ENCODE data around the gene CIAO2A. TPM values are rescaled to one million over a fixed set of nuclear protein-coding genes. Genes with fewer than 3 reads are reported as not detected.
"Not testable (repeated sequence)": the region's sequence is repeated elsewhere in the genome, so short reads cannot be mapped to it uniquely, and the experiment has no call there.

The CIAO2A gene
- total and polyA plus RNA-seq, 2 donors from 2014 or later, result 41.6 to 92.4 TPM

- Histone ChIP-seq H3K27me3 (ENCODE audit: control insufficient read depth, insufficient read depth, low read length) (no peaks in the 10 kb centered on the region), H3K4me1 (ENCODE audit: control insufficient read depth in 2 of 3, insufficient read depth in 2 of 3, low read depth in 1 of 3, low read length in 3 of 3) (no peaks in the 10 kb centered on the region), H3K27ac (ENCODE audit: low read depth in 2 of 2, low read length in 2 of 2) (no peak overlapping the region), H3K4me3 (ENCODE audit: low read length in 3 of 3) (no peak overlapping the region), H3K36me3 (ENCODE audit: control insufficient read depth in 2 of 3, insufficient read depth in 3 of 3, low read length in 3 of 3) (no peaks in the 10 kb centered on the region), H3K9me3 (ENCODE audit: control insufficient read depth in 2 of 3, insufficient read depth in 1 of 3, low read length in 3 of 3) (no peaks in the 10 kb centered on the region), H3K9ac (ENCODE audit: low read length in 3 of 3) (no peak overlapping the region)
- TF ChIP-seq, protein P1, sequence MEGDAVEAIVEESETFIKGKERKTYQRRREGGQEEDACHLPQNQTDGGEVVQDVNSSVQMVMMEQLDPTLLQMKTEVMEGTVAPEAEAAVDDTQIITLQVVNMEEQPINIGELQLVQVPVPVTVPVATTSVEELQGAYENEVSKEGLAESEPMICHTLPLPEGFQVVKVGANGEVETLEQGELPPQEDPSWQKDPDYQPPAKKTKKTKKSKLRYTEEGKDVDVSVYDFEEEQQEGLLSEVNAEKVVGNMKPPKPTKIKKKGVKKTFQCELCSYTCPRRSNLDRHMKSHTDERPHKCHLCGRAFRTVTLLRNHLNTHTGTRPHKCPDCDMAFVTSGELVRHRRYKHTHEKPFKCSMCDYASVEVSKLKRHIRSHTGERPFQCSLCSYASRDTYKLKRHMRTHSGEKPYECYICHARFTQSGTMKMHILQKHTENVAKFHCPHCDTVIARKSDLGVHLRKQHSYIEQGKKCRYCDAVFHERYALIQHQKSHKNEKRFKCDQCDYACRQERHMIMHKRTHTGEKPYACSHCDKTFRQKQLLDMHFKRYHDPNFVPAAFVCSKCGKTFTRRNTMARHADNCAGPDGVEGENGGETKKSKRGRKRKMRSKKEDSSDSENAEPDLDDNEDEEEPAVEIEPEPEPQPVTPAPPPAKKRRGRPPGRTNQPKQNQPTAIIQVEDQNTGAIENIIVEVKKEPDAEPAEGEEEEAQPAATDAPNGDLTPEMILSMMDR (IDR thresholded peaks at IDR 0.05; ENCODE audit: borderline replicate concordance, extremely low read depth, insufficient read depth), result no peak
- FAIRE-seq, result no peak
- intact Hi-C loops (cut with DNase I), result loop anchor here (10.0 kb wide), 1 partner anchor 306 kb away; no protein-coding TSS in a partner anchor
- peak in 1 of 5 donors; percentile 67 for DNase-seq
These were observed 32.9 kb downstream of the CIAO2A start for GRCh38 chr15:64060716-64061115.

DNA sequence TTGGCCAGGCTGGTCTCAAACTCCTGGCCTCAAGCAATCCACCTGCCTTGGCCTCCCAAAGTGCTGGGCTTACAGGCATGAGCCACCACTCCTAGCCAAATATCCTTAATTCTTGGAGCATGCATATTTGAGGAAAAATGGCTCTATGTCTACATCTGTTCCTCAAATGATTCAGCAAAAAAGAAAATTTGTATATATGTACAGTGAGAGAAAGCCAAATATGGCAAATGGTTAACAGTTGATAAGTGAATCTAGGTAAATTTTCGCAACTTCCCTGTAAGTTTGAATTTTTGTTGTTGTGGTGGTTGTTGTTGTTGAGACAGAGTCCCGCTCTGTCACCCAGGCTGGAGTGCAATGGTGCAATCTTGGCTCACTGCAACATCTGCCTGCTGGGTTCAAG lies 34.5 kb downstream of the CIAO2A start:
- H3K36me3 ChIP-seq (ENCODE audit: control insufficient read depth in 2 of 3, insufficient read depth in 3 of 3, low read length in 3 of 3); H3K9ac ChIP-seq (ENCODE audit: low read length in 3 of 3); H3K27me3 ChIP-seq (ENCODE audit: control insufficient read depth, insufficient read depth, low read length); DNase-seq; H3K4me1 ChIP-seq (ENCODE audit: control insufficient read depth in 2 of 3, insufficient read depth in 2 of 3, low read depth in 1 of 3, low read length in 3 of 3); intact Hi-C loops (cut with DNase I); H3K4me3 ChIP-seq (ENCODE audit: low read length in 3 of 3); H3K9me3 ChIP-seq (ENCODE audit: control insufficient read depth in 2 of 3, insufficient read depth in 1 of 3, low read length in 3 of 3); H3K27ac ChIP-seq (ENCODE audit: low read depth in 2 of 2, low read length in 2 of 2); FAIRE-seq: not testable (repeated sequence)

DNA sequence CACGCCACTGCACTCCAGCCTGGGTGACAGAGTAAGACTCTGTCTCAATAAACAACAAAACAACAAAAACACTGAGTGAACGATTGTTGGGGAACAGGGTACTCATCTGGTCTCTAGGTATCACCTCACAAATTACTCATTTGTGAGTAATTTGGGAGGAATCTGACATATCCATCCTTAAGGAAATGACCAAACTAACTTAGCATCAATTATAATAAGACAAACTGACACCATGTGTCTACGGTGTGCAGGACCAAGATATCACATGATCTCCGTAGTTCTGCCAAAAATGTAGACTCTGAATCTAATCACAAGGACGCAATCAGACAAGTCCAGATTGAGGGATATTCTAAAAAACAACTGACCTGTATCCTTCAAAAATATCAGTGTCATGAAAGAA lies 35.4 kb downstream of the CIAO2A start:
- no peaks in the 10 kb centered on the region for H3K27me3 ChIP-seq (ENCODE audit: control insufficient read depth, insufficient read depth, low read length)
- no peak overlapping the region for H3K4me3 ChIP-seq (ENCODE audit: low read length in 3 of 3)
- no peak for FAIRE-seq
- intact Hi-C loops (cut with DNase I), result no loop called here
- TF ChIP-seq, protein P1 (IDR thresholded peaks at IDR 0.05; ENCODE audit: borderline replicate concordance, extremely low read depth, insufficient read depth), result no peak
- DNase-seq, result no peak
- H3K36me3 ChIP-seq (ENCODE audit: control insufficient read depth in 2 of 3, insufficient read depth in 3 of 3, low read length in 3 of 3), result no peaks in the 10 kb centered on the region
- no peaks in the 10 kb centered on the region for H3K4me1 ChIP-seq (ENCODE audit: control insufficient read depth in 2 of 3, insufficient read depth in 2 of 3, low read depth in 1 of 3, low read length in 3 of 3)
- no peak overlapping the region for H3K27ac ChIP-seq (ENCODE audit: low read depth in 2 of 2, low read length in 2 of 2)
- H3K9me3 ChIP-seq (ENCODE audit: control insufficient read depth in 2 of 3, insufficient read depth in 1 of 3, low read length in 3 of 3), result no peaks in the 10 kb centered on the region
- no peak overlapping the region for H3K9ac ChIP-seq (ENCODE audit: low read length in 3 of 3)

- FAIRE-seq; DNase-seq; H3K36me3 ChIP-seq (ENCODE audit: control insufficient read depth in 2 of 3, insufficient read depth in 3 of 3, low read length in 3 of 3); intact Hi-C loops (cut with DNase I); H3K27ac ChIP-seq (ENCODE audit: low read depth in 2 of 2, low read length in 2 of 2); H3K4me1 ChIP-seq (ENCODE audit: control insufficient read depth in 2 of 3, insufficient read depth in 2 of 3, low read depth in 1 of 3, low read length in 3 of 3); H3K9me3 ChIP-seq (ENCODE audit: control insufficient read depth in 2 of 3, insufficient read depth in 1 of 3, low read length in 3 of 3); H3K27me3 ChIP-seq (ENCODE audit: control insufficient read depth, insufficient read depth, low read length); H3K4me3 ChIP-seq (ENCODE audit: low read length in 3 of 3); H3K9ac ChIP-seq (ENCODE audit: low read length in 3 of 3): not testable (repeated sequence)
These were observed 40.0 kb downstream of the CIAO2A start for GRCh38 chr15:64053674-64054073.

Data from kidney (tissue), 14 donors.